ENCODE measurements around the gene NUP133. TPM values are rescaled to one million over a fixed set of nuclear protein-coding genes. Genes with fewer than 3 reads are reported as not detected.

Gene NUP133
- polyA plus RNA-seq, 1 donor from 2014 or later: 16.3 TPM

DNA sequence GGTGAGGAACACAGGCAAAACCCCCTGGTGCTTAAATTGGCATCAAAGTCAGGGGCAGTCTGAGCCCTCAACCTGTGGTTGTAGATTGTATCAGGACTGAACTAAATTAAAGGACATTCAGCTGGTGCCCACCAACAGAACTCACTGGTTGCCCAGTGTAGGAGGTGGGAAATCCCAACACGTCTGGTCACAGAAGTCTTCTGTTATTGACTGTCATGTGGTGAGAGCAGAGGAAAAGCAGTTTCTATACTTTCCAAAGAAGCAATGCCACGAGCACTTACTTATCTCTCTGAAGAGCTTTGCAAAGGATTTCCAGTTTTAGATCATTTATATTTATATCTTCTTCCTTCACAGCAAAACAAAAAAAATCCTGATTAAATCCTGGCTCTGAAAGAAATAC, 59.3 kb downstream of the NUP133 start:
- no peaks in the 10 kb centered on the region for H3K9me3 Mint-ChIP-seq
- no peak overlapping the region for H3K4me3 Mint-ChIP-seq
- H3K27me3 Mint-ChIP-seq: no peaks in the 10 kb centered on the region
- H3K4me1 Mint-ChIP-seq: peaks cover 0 to 2% (median 0%) of the 10 kb centered on the region in 3 donors
- H3K27ac Mint-ChIP-seq: no peak overlapping the region
- peaks cover 6% of the 10 kb centered on the region for H3K36me3 Mint-ChIP-seq

DNA sequence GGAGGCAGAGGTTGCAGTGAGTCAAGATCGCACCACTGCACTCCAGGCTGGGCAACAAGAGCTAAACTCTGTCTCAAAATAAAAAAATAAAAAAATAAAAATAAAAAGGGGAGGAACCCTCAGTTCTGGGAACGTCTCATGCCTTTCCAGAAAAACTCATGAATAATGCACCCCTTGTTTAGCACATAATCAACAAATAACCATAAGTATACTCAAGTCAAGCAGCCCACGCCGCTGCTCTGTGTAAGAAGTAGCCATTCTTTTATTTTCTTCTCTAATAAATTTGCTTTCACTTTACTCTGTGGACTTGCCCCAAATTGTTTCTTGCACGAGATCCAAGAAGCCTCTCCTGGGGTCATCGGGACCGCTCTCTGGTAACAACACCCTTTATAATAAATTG, 59.8 kb downstream of the NUP133 start:
- peaks cover 6% of the 10 kb centered on the region for H3K36me3 Mint-ChIP-seq
- H3K27me3 Mint-ChIP-seq: no peaks in the 10 kb centered on the region

DNA sequence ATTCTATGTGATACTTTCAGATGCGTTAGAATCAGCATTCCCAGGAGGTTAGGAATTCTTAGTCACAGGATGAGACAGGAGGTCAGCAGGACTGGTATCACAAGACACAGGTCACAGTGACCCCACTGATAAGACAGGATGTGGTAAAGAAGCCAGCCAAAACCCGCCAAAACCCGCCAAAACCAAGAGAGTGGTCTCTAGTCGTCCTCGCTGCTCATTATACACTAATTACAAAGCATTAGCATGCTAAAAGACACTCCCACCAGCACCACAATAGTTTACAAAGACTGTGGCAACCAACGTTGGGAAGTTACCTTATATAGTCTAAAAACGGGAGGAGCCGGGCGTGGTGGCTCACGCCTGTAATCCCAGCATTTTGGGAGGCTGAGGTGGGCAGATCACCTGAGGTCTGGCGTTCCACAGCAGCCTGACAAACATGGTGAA, 60.3 kb downstream of the NUP133 start:
- H3K4me1 Mint-ChIP-seq: peaks cover 0 to 2% (median 0%) of the 10 kb centered on the region in 3 donors
- no peak overlapping the region for H3K4me3 Mint-ChIP-seq
- H3K36me3 Mint-ChIP-seq: peaks cover 6% of the 10 kb centered on the region
- no peak overlapping the region for H3K27ac Mint-ChIP-seq
- H3K27me3 Mint-ChIP-seq: no peaks in the 10 kb centered on the region
- H3K9me3 Mint-ChIP-seq: no peaks in the 10 kb centered on the region

More for the DNA sequence above, 59.8 kb downstream of the NUP133 start:
- H3K4me3 Mint-ChIP-seq: no peak overlapping the region
- no peak overlapping the region for H3K27ac Mint-ChIP-seq
- H3K9me3 Mint-ChIP-seq: no peaks in the 10 kb centered on the region
- peaks cover 0 to 2% (median 0%) of the 10 kb centered on the region in 3 donors for H3K4me1 Mint-ChIP-seq

DNA sequence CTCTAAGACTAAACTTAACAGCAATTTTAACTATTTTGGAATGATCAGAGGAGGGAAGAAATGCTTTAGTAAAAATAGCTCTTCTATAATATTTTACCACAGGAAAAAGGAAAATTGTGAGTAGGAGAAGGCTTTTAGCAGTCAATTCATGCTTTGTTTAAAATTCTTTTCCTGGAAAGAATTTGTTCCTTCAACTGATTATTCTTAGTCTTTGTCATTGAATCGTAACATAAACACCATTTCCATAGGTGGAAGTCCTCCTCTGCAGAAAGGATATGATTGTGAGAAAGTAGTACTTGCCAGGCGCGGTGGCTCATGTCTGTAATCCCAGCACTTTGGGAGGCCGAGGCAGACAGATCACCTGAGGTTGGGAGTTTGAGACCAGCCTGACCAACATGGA, 62.3 kb downstream of the NUP133 start:
- H3K9me3 Mint-ChIP-seq: no peaks in the 10 kb centered on the region
- H3K4me1 Mint-ChIP-seq: peaks cover 0 to 2% (median 0%) of the 10 kb centered on the region in 3 donors
- no peaks in the 10 kb centered on the region for H3K27me3 Mint-ChIP-seq
- peaks cover 6% of the 10 kb centered on the region for H3K36me3 Mint-ChIP-seq
- no peak overlapping the region for H3K4me3 Mint-ChIP-seq
- no peak overlapping the region for H3K27ac Mint-ChIP-seq

DNA sequence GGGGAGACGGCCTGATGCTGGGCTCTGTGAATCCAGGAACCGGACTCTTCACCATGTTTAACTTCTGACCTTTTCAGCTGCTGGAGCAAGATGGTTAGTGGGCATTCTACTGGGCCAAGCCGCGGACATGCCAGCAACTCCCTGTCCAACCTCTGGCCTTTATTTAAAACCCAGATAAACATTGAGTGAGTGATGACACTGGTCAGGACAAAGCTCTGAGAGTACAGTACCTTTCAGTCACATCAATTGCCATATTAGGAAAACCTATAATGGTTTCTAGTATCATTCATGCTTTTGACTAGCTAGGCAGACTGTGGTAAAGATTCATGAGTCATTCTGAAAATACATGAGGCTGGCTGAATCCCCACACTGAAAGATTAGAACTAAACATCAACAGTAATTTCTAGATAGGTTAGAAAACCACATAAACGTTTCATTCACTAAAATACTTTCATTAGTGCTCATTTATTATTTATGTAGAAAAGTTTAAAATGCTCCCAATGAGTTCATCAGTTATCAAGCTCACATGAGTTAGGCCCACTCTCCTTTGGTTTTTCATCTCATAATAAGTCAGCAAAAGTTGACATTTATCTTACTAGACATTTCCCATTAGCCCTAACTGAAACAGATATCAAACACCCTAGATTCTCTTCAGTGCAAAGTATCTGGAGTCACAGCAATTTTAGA, 67.1 kb downstream of the NUP133 start:
- Mint-ChIP-seq H3K4me3 (no peak overlapping the region), H3K27ac (peak overlapping the region in 1 of 3 donors; percentile 41), H3K27me3 (peaks cover 2% of the 10 kb centered on the region), H3K4me1 (peaks cover 0 to 4% (median 0%) of the 10 kb centered on the region in 3 donors), H3K9me3 (no peaks in the 10 kb centered on the region), H3K36me3 (peaks cover 4% of the 10 kb centered on the region)

DNA sequence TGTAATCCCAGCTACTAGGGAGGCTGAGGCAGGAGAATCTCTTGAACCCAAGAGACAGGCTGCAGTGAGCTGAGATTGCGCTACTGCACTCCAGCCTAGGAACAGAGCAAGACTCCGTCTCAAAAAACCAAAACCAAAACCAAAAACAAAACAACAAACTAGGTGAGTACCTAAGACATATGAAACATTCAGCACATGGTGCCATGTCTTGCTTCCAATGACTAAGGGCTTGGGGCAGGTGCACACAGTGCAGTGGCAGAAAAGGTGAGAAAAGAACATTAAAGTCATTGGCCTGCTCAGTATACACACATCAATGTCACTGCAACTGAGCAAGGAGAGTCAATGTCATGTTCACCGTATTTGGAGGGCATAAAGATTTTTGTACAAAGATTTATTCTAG, 70.1 kb downstream of the NUP133 start:
- Mint-ChIP-seq H3K36me3 (peaks cover 1% of the 10 kb centered on the region), H3K27ac (no peak overlapping the region), H3K27me3 (peaks cover 13% of the 10 kb centered on the region), H3K4me3 (no peak overlapping the region), H3K9me3 (no peaks in the 10 kb centered on the region), H3K4me1 (peaks cover 0 to 2% (median 0%) of the 10 kb centered on the region in 3 donors)

DNA sequence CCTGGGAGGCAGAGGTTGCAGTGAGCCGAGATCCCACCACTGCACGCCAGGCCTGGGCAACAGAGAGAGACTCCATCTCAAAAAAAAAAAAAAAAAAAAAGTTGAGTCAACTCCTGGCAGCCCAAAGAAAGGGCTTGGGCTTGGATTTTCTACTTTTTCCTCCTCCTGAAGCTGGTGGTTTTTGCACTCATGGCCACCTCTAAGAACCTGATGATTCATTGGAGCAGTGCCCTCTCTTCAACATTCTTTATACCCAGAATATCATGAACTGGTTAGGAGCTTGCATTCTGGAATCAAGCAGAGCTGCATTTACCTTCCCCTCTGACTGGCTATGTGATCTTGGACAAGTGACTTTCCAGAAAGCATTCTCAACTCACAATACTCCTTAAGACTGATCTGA, 70.7 kb downstream of the NUP133 start:
- Mint-ChIP-seq H3K27me3 (peaks cover 17% of the 10 kb centered on the region), H3K36me3 (peaks cover 1% of the 10 kb centered on the region), H3K4me1 (peaks cover 0 to 2% (median 0%) of the 10 kb centered on the region in 3 donors), H3K4me3 (no peak overlapping the region), H3K9me3 (no peaks in the 10 kb centered on the region), H3K27ac (no peak overlapping the region)

DNA sequence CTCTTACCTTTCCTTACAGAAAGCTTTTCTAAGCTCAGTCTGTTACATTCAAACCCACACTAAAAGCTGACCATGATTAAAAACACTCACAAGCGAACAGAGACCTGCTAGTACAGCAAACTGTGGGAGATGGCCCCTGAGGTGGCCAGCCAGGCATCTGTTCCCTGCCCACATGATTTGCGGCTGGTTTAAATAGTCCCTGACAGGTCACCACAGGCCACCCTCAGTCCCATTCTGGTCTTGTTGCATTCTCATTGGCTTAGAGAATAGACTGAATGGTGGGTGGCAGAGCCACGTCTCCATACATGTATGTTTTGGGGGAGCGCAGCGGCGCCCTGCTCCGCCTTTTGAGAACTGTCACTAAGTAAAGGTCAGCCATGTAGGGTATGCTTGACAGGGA, 71.9 kb downstream of the NUP133 start:
- Mint-ChIP-seq H3K4me1 (peaks cover 3 to 5% (median 3%) of the 10 kb centered on the region in 3 donors), H3K27ac (no peak overlapping the region), H3K9me3 (peaks cover 0 to 2% (median 0%) of the 10 kb centered on the region in 3 donors), H3K36me3 (peaks cover 1% of the 10 kb centered on the region), H3K27me3 (peaks cover 26% of the 10 kb centered on the region), H3K4me3 (no peak overlapping the region)

DNA sequence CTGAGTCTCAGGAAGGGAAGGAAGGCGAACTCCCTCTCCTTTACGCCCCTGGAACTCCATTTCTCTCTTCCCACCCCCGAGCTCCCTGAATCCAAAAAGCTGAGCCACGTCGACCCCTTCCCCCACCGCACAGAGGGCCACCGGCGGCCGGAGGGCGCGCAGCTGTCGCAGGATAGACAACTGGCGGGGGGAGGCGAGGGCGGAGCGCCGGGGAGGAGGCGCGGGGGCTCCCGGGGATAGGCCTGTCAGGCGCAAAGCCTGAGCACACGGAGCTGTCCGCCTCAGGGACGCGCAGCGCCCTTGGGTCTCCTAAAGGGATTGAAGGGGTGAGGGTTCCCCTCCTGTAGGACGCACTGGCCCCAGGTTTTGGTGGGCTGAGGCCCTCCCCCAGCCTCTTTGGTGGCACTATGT, 73.5 kb downstream of the NUP133 start:
- peaks cover 40% of the 10 kb centered on the region for H3K27me3 Mint-ChIP-seq
- peaks cover 0 to 2% (median 0%) of the 10 kb centered on the region in 3 donors for H3K9me3 Mint-ChIP-seq
- H3K4me1 Mint-ChIP-seq: peaks cover 6 to 9% (median 7%) of the 10 kb centered on the region in 3 donors
- peaks cover 1% of the 10 kb centered on the region for H3K36me3 Mint-ChIP-seq
- H3K27ac Mint-ChIP-seq: no peak overlapping the region
- H3K4me3 Mint-ChIP-seq: no peak overlapping the region

DNA sequence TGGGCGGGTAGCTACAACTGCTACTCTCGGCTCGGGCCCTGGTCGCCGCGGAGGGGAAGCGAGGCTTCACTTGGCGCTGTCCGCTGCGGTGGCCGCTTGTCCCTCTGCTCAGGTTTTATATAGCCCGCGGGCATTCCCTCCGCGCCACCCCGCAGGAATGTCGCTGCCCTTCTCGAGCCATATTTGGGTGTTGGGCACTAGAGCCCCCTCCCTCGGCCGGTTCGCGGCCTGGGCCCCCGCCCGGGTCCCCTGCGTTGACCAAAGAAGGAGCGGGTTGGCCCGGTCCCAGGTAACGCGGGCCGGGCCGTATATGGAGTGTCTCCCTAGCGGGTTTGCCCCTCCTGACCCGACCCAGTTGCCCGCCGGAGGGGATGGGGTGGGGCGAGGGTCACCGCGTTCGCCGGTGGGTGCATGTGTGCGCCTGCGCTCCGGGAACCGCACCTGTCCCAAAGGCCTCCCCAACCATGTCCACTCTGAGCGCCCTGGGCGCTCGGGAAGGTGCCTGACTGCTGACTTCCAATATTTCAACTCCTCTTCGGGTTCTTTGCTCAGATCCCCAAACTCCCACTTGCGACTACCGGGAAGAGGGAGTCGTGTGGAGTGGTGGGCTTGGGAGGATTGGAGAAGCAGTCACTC, 74.0 kb downstream of the NUP133 start, which contains the start of gene ACTA1:
TSS of gene ACTA1 (minus strand) at position 90 of the 636 bp plus-strand sequence. CDS start 979 bp downstream, outside the sequence.
- Mint-ChIP-seq H3K4me3 (no peak within 1 kb of the TSS), H3K4me1 (peaks cover 6 to 9% (median 7%) of the 10 kb centered on the region in 3 donors), H3K27me3 (peaks cover 43% of the 10 kb centered on the region), H3K27ac (peak within 1 kb of the TSS in 1 of 3 donors; percentile 74), H3K9me3 (peaks cover 0 to 2% (median 0%) of the 10 kb centered on the region in 3 donors), H3K36me3 (peaks cover 1% of the 10 kb centered on the region)

DNA sequence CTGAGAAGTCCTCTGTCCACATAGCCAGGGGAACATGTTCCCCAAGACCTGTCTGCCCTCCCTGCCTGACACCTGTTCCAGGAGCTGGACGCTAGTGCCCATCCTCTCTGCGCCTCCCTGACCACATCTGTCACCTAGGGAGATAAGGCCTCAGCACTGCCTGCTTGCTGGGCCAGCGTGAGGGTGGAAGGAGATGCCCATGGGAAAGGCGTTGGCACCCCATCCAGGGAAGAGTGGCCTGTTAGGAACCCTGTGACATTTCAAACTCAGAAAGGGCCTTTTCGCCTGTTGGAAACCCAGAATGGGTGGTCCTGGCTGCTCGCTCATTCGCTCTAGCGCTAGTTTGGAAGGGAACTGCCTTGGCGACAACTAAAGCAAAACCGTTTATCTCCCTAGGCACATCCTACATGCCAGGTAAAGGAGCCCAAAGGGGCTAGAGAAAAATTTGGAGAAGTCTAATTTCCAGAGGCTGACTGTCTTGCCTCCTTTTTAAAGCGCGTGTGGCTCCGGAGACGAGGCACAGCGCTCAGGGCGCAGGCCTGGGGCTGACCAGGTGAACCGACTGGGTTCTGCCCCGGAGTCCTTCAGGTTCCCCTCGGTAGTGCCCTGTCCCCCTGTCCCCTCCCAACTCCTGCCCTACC, 74.7 kb downstream of the NUP133 start:
- peaks cover 1% of the 10 kb centered on the region for H3K36me3 Mint-ChIP-seq
- peaks cover 45% of the 10 kb centered on the region for H3K27me3 Mint-ChIP-seq
- no peak overlapping the region for H3K27ac Mint-ChIP-seq
- H3K4me3 Mint-ChIP-seq: no peak overlapping the region
- peaks cover 0 to 2% (median 0%) of the 10 kb centered on the region in 3 donors for H3K9me3 Mint-ChIP-seq
- H3K4me1 Mint-ChIP-seq: peaks cover 6 to 9% (median 7%) of the 10 kb centered on the region in 3 donors

DNA sequence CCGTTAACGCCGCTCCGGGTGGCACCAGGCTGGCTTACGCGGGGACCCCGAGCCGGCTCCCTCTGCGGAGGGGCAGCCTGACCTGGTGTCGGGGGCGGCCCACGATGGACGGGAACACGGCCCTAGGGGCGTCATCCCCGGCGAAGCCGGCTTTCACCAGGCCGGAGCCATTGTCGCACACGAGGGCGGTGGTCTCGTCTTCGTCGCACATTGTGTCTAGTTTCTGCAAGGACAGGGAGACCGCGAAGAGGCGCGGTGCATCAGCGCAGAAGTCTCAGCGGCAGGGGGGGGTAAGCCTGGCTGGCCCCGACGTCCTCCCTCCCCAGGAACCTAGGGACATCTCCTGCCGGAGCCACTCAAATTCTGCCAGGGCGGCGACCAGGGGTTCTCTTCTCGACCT, 75.2 kb downstream of the NUP133 start:
- H3K36me3 Mint-ChIP-seq: no peaks in the 10 kb centered on the region
- H3K27me3 Mint-ChIP-seq: peaks cover 49% of the 10 kb centered on the region
- H3K4me3 Mint-ChIP-seq: no peak overlapping the region
- peaks cover 6 to 9% (median 7%) of the 10 kb centered on the region in 3 donors for H3K4me1 Mint-ChIP-seq
- H3K27ac Mint-ChIP-seq: no peak overlapping the region
- H3K9me3 Mint-ChIP-seq: peaks cover 0 to 2% (median 0%) of the 10 kb centered on the region in 3 donors

DNA sequence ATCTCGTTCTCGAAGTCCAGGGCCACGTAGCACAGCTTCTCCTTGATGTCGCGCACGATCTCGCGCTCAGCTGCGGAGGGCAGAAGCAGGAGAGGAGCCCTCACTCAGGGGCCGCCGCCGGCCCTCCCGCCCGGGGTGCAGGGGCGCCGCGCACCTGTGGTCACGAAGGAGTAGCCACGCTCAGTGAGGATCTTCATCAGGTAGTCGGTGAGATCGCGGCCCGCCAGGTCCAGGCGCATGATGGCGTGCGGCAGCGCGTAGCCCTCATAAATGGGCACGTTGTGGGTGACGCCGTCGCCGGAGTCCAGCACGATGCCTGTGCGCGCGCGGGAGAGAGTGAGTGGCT, 76.1 kb downstream of the NUP133 start:
- peaks cover 0 to 2% (median 0%) of the 10 kb centered on the region in 3 donors for H3K9me3 Mint-ChIP-seq
- no peaks in the 10 kb centered on the region for H3K36me3 Mint-ChIP-seq
- H3K4me3 Mint-ChIP-seq: peak overlapping the region in 1 of 4 donors; percentile 21
- peaks cover 6 to 9% (median 7%) of the 10 kb centered on the region in 3 donors for H3K4me1 Mint-ChIP-seq
- peaks cover 53% of the 10 kb centered on the region for H3K27me3 Mint-ChIP-seq
- no peak overlapping the region for H3K27ac Mint-ChIP-seq

DNA sequence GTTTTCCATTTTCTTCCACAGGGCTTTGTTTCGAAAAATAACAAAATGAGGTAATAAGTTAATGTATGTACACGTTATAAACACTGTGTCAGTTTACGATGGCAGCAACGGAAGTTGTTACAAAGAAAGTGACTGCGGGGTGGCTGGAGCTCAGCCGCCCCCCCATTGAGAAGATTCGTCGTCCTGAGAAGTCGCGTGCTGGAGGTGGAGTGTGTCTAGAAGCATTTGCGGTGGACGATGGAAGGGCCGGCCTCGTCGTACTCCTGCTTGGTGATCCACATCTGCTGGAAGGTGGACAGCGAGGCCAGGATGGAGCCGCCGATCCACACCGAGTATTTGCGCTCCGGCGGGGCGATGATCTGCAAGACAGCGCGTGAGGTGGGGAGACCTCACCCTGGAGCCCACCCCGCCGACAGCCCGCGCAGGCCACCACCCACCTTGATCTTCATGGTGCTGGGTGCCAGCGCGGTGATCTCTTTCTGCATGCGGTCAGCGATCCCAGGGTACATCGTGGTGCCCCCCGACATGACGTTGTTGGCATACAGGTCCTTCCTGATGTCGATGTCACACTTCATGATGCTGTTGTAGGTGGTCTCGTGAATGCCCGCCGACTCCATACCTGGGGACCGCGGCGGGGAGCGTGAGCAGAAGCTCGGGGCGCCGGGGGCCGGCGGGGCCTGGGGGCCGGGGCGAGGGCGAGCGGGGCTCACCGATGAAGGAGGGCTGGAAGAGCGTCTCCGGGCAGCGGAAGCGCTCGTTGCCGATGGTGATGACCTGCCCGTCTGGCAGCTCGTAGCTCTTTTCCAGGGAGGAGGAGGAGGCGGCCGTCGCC, 76.6 kb downstream of the NUP133 start:
- Mint-ChIP-seq H3K27ac (peak overlapping the region in 2 of 3 donors; percentile 33 to 54), H3K9me3 (peaks cover 0 to 2% (median 0%) of the 10 kb centered on the region in 3 donors), H3K36me3 (no peaks in the 10 kb centered on the region), H3K27me3 (peaks cover 53% of the 10 kb centered on the region), H3K4me3 (peak overlapping the region; percentile 34 to 71 (median 65)), H3K4me1 (peaks cover 6 to 8% (median 7%) of the 10 kb centered on the region in 3 donors)
